SJCRH30 (cell line): ENCODE measurements around the gene UTS2. TPM values are rescaled to one million over a fixed set of nuclear protein-coding genes. Genes with fewer than 3 reads are reported as not detected.

Experiments used
- DNase-seq, 2 experiments: peaks; one replicate each; pipeline ENCODE4 v3.0.0-alpha.2; 2015 to 2020
- H3K27ac ChIP-seq: fragments of 250-450 bp; sonication (Bioruptor Pico); 2 replicates; pipeline ENCODE4 v1.5.1; 2020; ENCODE audit warnings: mild to moderate bottlenecking, moderate library complexity
- H3K27me3 ChIP-seq: fragments of 250-450 bp; sonication (Bioruptor Pico); 2 replicates; pipeline ENCODE4 v1.5.1; 2020; ENCODE audit warnings: mild to moderate bottlenecking, moderate library complexity
- H3K36me3 ChIP-seq: fragments of 250-450 bp; sonication (Bioruptor Pico); 2 replicates; pipeline ENCODE4 v1.5.1; 2020; ENCODE audit warnings: mild to moderate bottlenecking, moderate library complexity
- H3K4me1 ChIP-seq: fragments of 250-450 bp; sonication (Bioruptor Pico); 2 replicates; pipeline ENCODE4 v1.5.1; 2020; ENCODE audit warnings: mild to moderate bottlenecking, moderate library complexity
- H3K4me3 ChIP-seq: fragments of 250-450 bp; sonication (Bioruptor Pico); 2 replicates; pipeline ENCODE4 v1.5.1; 2020; ENCODE audit warnings: mild to moderate bottlenecking, moderate library complexity
- H3K9me3 ChIP-seq: fragments of 250-450 bp; sonication (Bioruptor Pico); replicated peaks from 2 replicates; pipeline ENCODE4 v1.5.1; 2020; ENCODE audit warnings: mild to moderate bottlenecking, moderate library complexity
- total RNA-seq: library from RNA; depleted of rRNA; stranded (reverse); fragments of >200 nt; shearing (Covaris generic); gene quantifications from 2 replicates; pipeline ENCODE4 v1.2.3, GENCODE V29; 2014; rRNA removed

UTS2 gene
- total RNA-seq, 1 experiment from 2014 or later: not detected

DNA sequence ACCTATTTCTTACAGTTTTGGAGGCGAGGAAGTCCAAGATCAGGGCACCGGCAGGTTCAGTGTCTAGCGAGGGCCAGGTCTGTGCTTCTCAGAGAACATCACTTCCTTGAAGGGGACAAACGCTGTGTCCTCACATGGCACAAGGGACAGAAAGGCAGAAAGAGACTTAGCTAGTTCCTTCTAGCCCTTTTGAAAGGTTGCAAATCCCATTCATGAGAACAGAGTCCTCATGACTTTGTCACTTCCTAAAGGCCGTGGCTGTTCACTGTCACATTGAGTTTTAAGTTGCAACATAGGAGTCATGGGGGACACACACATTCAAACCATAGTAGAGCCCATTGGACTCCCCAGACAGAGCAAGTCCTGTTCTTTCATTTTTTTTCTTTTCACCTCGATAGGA is 41.4 kb downstream of the UTS2 start:
- H3K27ac ChIP-seq: no peak overlapping the region
- H3K4me3 ChIP-seq: no peak overlapping the region
- H3K27me3 ChIP-seq: no peaks in the 10 kb centered on the region
- H3K9me3 ChIP-seq: peaks cover 13% of the 10 kb centered on the region
- H3K4me1 ChIP-seq: no peaks in the 10 kb centered on the region
- no peak for DNase-seq
- H3K36me3 ChIP-seq: no peaks in the 10 kb centered on the region; the same call in 1 of the 2 replicates

DNA sequence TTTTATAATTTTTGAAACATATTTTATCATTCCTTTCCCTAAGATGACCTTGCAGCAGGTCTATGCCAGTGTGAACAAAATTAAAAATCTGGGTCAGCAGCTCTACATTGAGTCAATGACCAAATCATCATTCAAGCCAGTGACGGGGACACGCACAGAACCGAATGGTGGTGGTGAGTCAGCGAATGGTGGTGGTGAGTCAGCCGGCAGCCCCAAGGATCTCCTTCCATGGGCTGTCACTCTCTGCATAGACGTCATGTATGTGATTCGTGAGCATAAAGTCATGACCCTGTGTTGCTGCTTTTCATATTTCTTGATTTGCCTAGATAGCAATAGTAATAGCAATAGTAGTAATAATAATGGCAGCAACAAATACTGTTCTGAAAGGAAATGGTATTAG is 42.5 kb downstream of the UTS2 start:
- H3K27ac ChIP-seq: no peak overlapping the region
- peaks cover 13% of the 10 kb centered on the region for H3K9me3 ChIP-seq
- DNase-seq: no peak

GRCh38 chr1:7809742-7810141 is 43.1 kb downstream of the UTS2 start:
- no peak overlapping the region for H3K4me3 ChIP-seq
- H3K27ac ChIP-seq: no peak overlapping the region
- no peak for DNase-seq
- H3K4me1 ChIP-seq: no peaks in the 10 kb centered on the region
- H3K27me3 ChIP-seq: no peaks in the 10 kb centered on the region
- H3K36me3 ChIP-seq: no peaks in the 10 kb centered on the region; the same call in 1 of the 2 replicates
- H3K9me3 ChIP-seq: peaks cover 13% of the 10 kb centered on the region

More for the DNA sequence above, 42.5 kb downstream of the UTS2 start:
- Histone ChIP-seq H3K27me3 (no peaks in the 10 kb centered on the region), H3K4me1 (no peaks in the 10 kb centered on the region), H3K36me3 (no peaks in the 10 kb centered on the region; the same call in 1 of the 2 replicates), H3K4me3 (no peak overlapping the region)

DNA sequence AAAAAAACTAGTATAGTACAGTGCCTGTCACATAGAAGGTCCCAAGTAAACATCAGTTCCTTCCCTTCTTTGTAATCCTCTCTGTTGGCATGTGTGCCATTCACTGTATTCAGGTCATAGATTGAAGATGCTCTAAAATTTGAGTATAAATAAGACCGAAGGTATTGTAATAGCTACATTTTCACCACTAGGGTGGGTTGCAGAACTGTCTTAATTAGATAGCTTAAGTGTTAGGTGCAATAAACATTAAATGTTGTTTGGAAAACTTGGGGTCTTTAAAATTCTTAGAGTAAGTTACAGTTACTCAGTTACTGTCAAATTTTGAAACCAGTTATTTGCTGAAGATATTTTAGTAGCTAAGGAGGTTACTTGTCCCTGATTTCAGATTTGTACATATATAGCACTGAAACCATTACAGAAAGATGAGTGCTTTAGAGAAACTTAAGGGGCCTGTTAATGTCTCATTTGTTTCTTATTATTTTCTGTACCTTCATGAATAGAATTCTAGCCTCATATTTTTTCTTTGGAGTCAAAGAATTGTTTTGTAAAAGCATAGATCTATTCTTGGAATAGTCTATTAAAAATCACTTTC is 44.5 kb downstream of the UTS2 start:
- no peaks in the 10 kb centered on the region for H3K4me1 ChIP-seq
- H3K27me3 ChIP-seq: no peaks in the 10 kb centered on the region
- DNase-seq: peak in 1 of 2 experiments; percentile 45
- no peak overlapping the region for H3K27ac ChIP-seq
- no peaks in the 10 kb centered on the region for H3K36me3 ChIP-seq
- no peak overlapping the region for H3K4me3 ChIP-seq
- H3K9me3 ChIP-seq: peaks cover 6% of the 10 kb centered on the region; the same call in 1 of the 2 replicates

- DNase-seq: no peak
- H3K36me3 ChIP-seq: no peaks in the 10 kb centered on the region
Observed at GRCh38 chr1:7805460-7805859, 47.4 kb downstream of the UTS2 start.

More at GRCh38 chr1:7805460-7805859, 47.4 kb downstream of the UTS2 start:
- Histone ChIP-seq H3K27me3 (no peaks in the 10 kb centered on the region), H3K27ac (no peak overlapping the region), H3K4me3 (no peak overlapping the region), H3K9me3 (no peaks in the 10 kb centered on the region), H3K4me1 (no peaks in the 10 kb centered on the region)

Other genes starting within 250 kb of the UTS2 start
- 97.8 and 102 TPM in 2 replicates for gene VAMP3, start 81.8 kb downstream of the UTS2 start, total RNA-seq
- 2.0 and 2.7 TPM in 2 replicates for gene PER3, start 68.8 kb downstream of the UTS2 start, total RNA-seq
- gene TNFRSF9, start 87.8 kb upstream of the UTS2 start, total RNA-seq: 0.13 TPM in 1 of 2 replicates, not detected in the other
- 441 and 456 TPM in 2 replicates for gene PARK7, start 108.6 kb upstream of the UTS2 start, total RNA-seq
- gene ERRFI1, start 173.2 kb upstream of the UTS2 start, total RNA-seq: 197 and 220 TPM in 2 replicates